Upper lobe of right lung (tissue), 1 donor: ENCODE data around the gene CSF2RB. TPM values are rescaled to one million over a fixed set of nuclear protein-coding genes. Genes with fewer than 3 reads are reported as not detected.

Experiments used
- ATAC-seq: fragments of 200-7000 bp; cut with Tn5 transposase; one replicate; pipeline ENCODE4 v1.9.1; 2020; ENCODE audit warnings: mild to moderate bottlenecking, moderate library complexity
- DNase-seq: peaks from one replicate; pipeline ENCODE4 v3.0.0-alpha.2; 2020
- H3K27ac ChIP-seq: fragments of 200-600 bp; one replicate; pipeline ENCODE4 v1.8.0; 2022
- H3K27me3 ChIP-seq: fragments of 200-600 bp; one replicate; pipeline ENCODE4 v1.8.0; 2022; ENCODE audit warnings: mild to moderate bottlenecking
- H3K36me3 ChIP-seq: fragments of 200-600 bp; one replicate; pipeline ENCODE4 v1.8.0; 2022
- H3K4me1 ChIP-seq: fragments of 200-600 bp; one replicate; pipeline ENCODE4 v1.8.0; 2022
- H3K4me3 ChIP-seq: fragments of 200-600 bp; one replicate; pipeline ENCODE4 v1.8.0; 2022; ENCODE audit warnings: mild to moderate bottlenecking
- H3K9me3 ChIP-seq: fragments of 200-600 bp; one replicate; pipeline ENCODE4 v1.8.0; 2022
- intact Hi-C: fragments of 100-400 bp; cut with DNase I; formaldehyde crosslinking; loops from one replicate; pipeline ENCODE4 v1.11.0; 2022
- total RNA-seq: library from RNA; stranded (reverse); fragmentation: NEBNext Ultra II Directional; extraction: Animal tissue kit (Norgen Biotek cat#: 25700); gene quantifications from one replicate; pipeline ENCODE4 v1.2.1, GENCODE V29; 2021
- TF ChIP-seq, protein P1 (sequence below): fragments of 200-600 bp; IDR thresholded peaks from one replicate; pipeline ENCODE4 v1.8.0; 2022; ENCODE audit warnings: antibody characterized with exemption
- donor health status: DM: no; HTN: yes; CAD: no; lungs with severe emphysema.

Gene CSF2RB
- total RNA-seq, 1 donor from 2014 or later, result 27.2 TPM

DNA sequence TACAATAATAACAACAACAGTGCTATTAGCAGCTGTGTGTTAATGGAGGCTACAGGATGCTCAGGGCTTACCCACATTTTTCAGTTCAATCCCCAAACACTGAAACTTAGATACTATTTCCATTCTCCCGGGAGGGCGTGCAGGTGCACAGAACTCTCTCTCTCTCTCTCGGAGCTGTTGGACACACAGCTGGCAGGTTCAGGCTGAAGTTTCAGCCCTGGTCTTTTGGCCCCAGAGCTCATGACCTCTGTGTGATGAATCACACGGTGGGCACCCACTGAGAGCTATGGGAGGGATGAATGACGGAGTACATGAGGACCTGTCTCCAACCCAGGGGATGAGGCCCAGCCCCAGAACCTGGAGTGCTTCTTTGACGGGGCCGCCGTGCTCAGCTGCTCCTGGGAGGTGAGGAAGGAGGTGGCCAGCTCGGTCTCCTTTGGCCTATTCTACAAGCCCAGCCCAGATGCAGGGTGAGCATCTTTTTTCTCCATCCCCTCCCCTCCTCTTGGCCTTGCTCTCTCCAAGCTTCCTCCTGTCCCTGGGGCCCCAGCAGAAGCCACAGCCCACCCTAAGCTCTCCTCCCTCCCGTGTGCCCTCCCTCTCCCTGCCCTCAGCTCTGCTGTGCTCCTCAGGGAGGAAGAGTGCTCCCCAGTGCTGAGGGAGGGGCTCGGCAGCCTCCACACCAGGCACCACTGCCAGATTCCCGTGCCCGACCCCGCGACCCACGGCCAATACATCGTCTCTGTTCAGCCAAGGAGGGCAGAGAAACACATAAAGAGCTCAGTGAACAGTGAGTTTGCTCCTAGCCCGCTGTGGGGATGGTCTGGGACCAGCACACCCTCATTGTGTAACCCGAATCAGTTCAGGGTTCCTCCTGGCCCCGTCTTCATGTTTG lies 16.9 kb downstream of the CSF2RB start:
- Histone ChIP-seq H3K4me1 (no peaks in the 10 kb centered on the region), H3K36me3 (peaks cover 28% of the 10 kb centered on the region), H3K27ac (no peak overlapping the region), H3K9me3 (no peaks in the 10 kb centered on the region), H3K4me3 (no peak overlapping the region), H3K27me3 (no peaks in the 10 kb centered on the region)
- no peak for ATAC-seq
- intact Hi-C loops, result no loop called here
- no peak for DNase-seq
- TF ChIP-seq, protein P1, sequence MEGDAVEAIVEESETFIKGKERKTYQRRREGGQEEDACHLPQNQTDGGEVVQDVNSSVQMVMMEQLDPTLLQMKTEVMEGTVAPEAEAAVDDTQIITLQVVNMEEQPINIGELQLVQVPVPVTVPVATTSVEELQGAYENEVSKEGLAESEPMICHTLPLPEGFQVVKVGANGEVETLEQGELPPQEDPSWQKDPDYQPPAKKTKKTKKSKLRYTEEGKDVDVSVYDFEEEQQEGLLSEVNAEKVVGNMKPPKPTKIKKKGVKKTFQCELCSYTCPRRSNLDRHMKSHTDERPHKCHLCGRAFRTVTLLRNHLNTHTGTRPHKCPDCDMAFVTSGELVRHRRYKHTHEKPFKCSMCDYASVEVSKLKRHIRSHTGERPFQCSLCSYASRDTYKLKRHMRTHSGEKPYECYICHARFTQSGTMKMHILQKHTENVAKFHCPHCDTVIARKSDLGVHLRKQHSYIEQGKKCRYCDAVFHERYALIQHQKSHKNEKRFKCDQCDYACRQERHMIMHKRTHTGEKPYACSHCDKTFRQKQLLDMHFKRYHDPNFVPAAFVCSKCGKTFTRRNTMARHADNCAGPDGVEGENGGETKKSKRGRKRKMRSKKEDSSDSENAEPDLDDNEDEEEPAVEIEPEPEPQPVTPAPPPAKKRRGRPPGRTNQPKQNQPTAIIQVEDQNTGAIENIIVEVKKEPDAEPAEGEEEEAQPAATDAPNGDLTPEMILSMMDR, result no peak

DNA sequence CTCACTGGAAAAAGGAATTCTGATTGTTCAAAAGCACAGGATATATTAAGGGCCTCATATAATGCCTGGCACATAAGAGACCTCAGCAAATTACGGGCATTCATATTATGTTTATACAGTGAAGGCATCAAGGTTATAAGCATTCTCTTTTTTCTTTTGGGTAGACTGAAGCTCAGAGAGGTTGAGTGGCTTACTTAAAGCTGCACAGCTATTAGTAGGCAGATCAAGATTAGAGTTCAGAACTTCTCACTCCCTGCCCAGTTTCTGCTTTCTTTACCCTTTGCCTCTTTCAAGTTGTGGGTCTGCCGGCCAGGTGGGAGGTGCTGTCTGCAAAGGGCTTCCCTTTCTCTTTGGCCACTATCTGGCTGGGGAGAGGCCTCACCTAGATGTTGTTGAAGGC lies 18.0 kb downstream of the CSF2RB start:
- H3K4me3 ChIP-seq, result no peak overlapping the region
- H3K4me1 ChIP-seq, result no peaks in the 10 kb centered on the region
- ATAC-seq (no peak), DNase-seq (no peak)
- no peaks in the 10 kb centered on the region for H3K27me3 ChIP-seq
- intact Hi-C loops, result no loop called here
- no peak overlapping the region for H3K27ac ChIP-seq
- H3K36me3 ChIP-seq, result peaks cover 28% of the 10 kb centered on the region
- no peaks in the 10 kb centered on the region for H3K9me3 ChIP-seq
- TF ChIP-seq, protein P1, result no peak

DNA sequence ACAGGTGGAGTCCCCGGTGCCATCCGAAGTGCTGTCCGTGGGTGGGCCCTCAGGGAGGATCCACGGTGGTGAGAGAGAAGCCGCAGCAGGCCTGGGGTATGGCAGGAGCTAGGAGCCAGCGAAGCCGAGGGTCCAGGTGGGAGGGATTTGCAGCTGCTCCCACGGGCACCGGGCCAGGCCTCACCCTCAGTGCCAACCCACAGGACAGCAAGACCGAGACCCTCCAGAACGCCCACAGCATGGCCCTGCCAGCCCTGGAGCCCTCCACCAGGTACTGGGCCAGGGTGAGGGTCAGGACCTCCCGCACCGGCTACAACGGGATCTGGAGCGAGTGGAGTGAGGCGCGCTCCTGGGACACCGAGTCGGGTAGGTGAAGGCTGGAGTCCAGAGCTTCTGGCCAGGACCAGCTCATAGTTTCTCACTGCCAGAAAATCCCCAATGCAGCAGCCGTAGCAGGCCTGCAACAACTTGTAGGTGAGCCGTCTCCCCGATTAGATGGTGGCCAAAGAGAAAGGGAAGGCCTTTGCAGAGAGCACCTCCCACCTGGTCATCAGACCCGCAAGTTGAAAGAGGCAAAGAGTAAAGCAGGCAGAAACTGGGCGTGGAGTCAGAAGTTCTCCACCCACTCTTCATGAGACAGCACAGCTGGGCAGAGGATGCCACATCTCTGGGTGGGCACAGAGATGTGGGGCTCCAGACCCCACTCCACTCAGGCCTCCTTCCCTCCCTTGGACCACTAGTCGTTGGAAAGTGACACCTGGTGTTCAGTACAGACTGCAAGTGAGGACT lies 20.4 kb downstream of the CSF2RB start:
- H3K4me1 ChIP-seq, result no peaks in the 10 kb centered on the region
- no peaks in the 10 kb centered on the region for H3K9me3 ChIP-seq

DNA sequence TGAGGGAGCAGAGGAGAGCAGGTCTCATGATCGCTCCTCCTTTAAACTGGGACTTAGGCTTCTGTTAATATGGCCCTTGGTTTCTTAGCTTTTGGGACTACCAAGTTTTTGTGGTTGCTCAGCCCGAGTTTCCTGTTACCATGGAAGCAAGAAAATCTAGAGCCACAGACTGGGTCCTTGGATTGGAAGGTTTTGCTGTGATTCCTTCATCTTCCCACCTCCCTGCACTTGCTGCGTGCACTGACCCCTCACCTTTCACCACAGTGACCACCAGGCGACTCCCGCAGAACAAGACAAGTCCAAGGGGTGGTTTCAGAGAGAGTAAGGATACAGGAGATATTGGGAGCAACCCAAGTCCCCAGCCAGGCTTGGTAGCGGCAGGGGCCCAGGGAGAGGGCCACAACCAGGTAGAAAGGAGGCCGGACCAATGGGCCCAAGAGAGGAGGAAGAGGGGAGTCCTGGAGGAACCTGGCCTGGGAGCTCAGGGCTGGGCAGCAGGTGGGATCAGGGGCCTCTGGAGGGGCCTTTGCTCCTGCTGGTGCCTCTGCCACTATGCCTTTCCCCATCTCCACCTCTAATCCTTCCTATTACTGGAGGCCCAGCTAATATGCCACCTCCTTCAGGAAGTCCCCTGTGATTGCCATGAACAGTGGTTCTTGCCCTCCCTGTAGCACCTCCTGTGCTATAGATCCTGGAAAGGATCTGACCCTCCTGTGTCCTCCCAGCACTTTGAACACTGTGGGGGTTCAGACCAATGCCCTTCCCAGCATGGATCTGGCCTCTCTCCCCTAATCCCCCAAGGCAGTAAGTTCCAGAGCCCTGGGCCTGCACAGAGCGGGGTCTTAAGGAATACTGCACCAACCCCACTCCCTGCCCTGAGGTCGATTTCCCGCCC lies 21.2 kb downstream of the CSF2RB start:
- Histone ChIP-seq H3K4me1 (no peaks in the 10 kb centered on the region), H3K36me3 (peaks cover 12% of the 10 kb centered on the region), H3K9me3 (no peaks in the 10 kb centered on the region), H3K4me3 (no peak overlapping the region), H3K27me3 (no peaks in the 10 kb centered on the region), H3K27ac (no peak overlapping the region)
- TF ChIP-seq, protein P1, result no peak
- no peak for ATAC-seq
- DNase-seq, result no peak
- intact Hi-C loops, result no loop called here

More for the DNA sequence above, 20.4 kb downstream of the CSF2RB start:
- TF ChIP-seq, protein P1, result no peak
- DNase-seq, result no peak
- no peak overlapping the region for H3K27ac ChIP-seq
- peaks cover 18% of the 10 kb centered on the region for H3K36me3 ChIP-seq
- no peak for ATAC-seq
- intact Hi-C loops, result no loop called here
- H3K4me3 ChIP-seq, result no peak overlapping the region
- H3K27me3 ChIP-seq, result no peaks in the 10 kb centered on the region

DNA sequence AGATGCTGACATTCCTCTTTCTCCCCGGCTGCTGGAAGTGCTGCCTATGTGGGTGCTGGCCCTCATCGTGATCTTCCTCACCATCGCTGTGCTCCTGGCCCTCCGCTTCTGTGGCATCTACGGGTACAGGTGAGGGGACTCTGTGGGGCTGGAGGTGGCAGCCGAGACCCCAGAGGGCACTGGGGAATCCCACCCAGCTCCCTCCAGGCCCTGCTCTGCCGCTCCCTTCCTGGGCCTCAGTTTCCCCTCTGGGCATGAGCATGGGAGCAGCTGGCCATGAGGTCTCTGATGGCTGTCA lies 21.8 kb downstream of the CSF2RB start:
- Histone ChIP-seq H3K27me3 (no peaks in the 10 kb centered on the region), H3K36me3 (peaks cover 10% of the 10 kb centered on the region), H3K27ac (no peak overlapping the region), H3K9me3 (no peaks in the 10 kb centered on the region), H3K4me1 (no peaks in the 10 kb centered on the region), H3K4me3 (no peak overlapping the region)
- intact Hi-C loops, result no loop called here
- DNase-seq (no peak), ATAC-seq (no peak)
- TF ChIP-seq, protein P1, result no peak
